Activated naive CD8-positive, alpha-beta T cell (primary cell): Measurements from ENCODE around the gene ELOVL3.
"Not testable (repeated sequence)": the region's sequence is repeated elsewhere in the genome, so short reads cannot be mapped to it uniquely, and the experiment has no call there.

Experiments used
- H3K27ac Mint-ChIP-seq: one replicate; pipeline ENCODE4 v1.8.0; 2021; ENCODE audit warnings: mixed read lengths
- H3K27me3 Mint-ChIP-seq: one replicate; pipeline ENCODE4 v1.8.0; 2021; ENCODE audit warnings: mixed read lengths
- H3K36me3 Mint-ChIP-seq: one replicate; pipeline ENCODE4 v1.8.0; 2021; ENCODE audit warnings: mixed read lengths
- H3K4me1 Mint-ChIP-seq: one replicate; pipeline ENCODE4 v1.8.0; 2021; ENCODE audit warnings: low read depth, mixed read lengths
- H3K4me3 Mint-ChIP-seq: one replicate; pipeline ENCODE4 v1.8.0; 2021; ENCODE audit warnings: mild to moderate bottlenecking, mixed read lengths
- H3K9me3 Mint-ChIP-seq: one replicate; pipeline ENCODE4 v1.8.0; 2021; ENCODE audit warnings: low read depth, mixed read lengths

Gene ELOVL3

GRCh38 chr10:102235598-102235920 is 9.5 kb downstream of the ELOVL3 start:
- Mint-ChIP-seq H3K36me3 (no peaks in the 10 kb centered on the region), H3K27ac (no peak overlapping the region), H3K27me3 (peaks cover 22% of the 10 kb centered on the region), H3K9me3 (no peaks in the 10 kb centered on the region), H3K4me1 (peaks cover 4% of the 10 kb centered on the region), H3K4me3 (no peak overlapping the region)

GRCh38 chr10:102236006-102236405 is 9.9 kb downstream of the ELOVL3 start:
- Mint-ChIP-seq H3K36me3 (no peaks in the 10 kb centered on the region), H3K27ac (no peak overlapping the region), H3K4me1 (peaks cover 5% of the 10 kb centered on the region), H3K9me3 (no peaks in the 10 kb centered on the region), H3K4me3 (no peak overlapping the region), H3K27me3 (peaks cover 22% of the 10 kb centered on the region)

- peaks cover 13% of the 10 kb centered on the region for H3K4me1 Mint-ChIP-seq
- H3K36me3 Mint-ChIP-seq, result no peaks in the 10 kb centered on the region
- H3K27ac Mint-ChIP-seq, result no peak overlapping the region
- H3K27me3 Mint-ChIP-seq, result peaks cover 24% of the 10 kb centered on the region
- H3K4me3 Mint-ChIP-seq, result no peak overlapping the region
- H3K9me3 Mint-ChIP-seq, result no peaks in the 10 kb centered on the region
Observed at GRCh38 chr10:102237711-102238252, 11.7 kb downstream of the ELOVL3 start.

- H3K36me3 Mint-ChIP-seq, result no peaks in the 10 kb centered on the region
- peaks cover 20% of the 10 kb centered on the region for H3K27me3 Mint-ChIP-seq
- H3K4me1 Mint-ChIP-seq, result peaks cover 22% of the 10 kb centered on the region
- H3K27ac Mint-ChIP-seq, result no peak overlapping the region
- no peaks in the 10 kb centered on the region for H3K9me3 Mint-ChIP-seq
- peak overlapping the region; percentile 58 for H3K4me3 Mint-ChIP-seq
Observed at GRCh38 chr10:102240467-102241031, 14.4 kb downstream of the ELOVL3 start.

- H3K4me1 Mint-ChIP-seq, result peaks cover 22% of the 10 kb centered on the region
- peak overlapping the region; percentile 58 for H3K4me3 Mint-ChIP-seq
- H3K27me3 Mint-ChIP-seq, result peaks cover 16% of the 10 kb centered on the region
- H3K9me3 Mint-ChIP-seq, result no peaks in the 10 kb centered on the region
- no peak overlapping the region for H3K27ac Mint-ChIP-seq
- H3K36me3 Mint-ChIP-seq, result no peaks in the 10 kb centered on the region
Observed at GRCh38 chr10:102241032-102241443, 14.9 kb downstream of the ELOVL3 start.

- H3K27me3 Mint-ChIP-seq, result peaks cover 16% of the 10 kb centered on the region
- peaks cover 28% of the 10 kb centered on the region for H3K4me1 Mint-ChIP-seq
- no peaks in the 10 kb centered on the region for H3K36me3 Mint-ChIP-seq
- H3K9me3 Mint-ChIP-seq, result no peaks in the 10 kb centered on the region
- H3K4me3 Mint-ChIP-seq, result peak within 1 kb of the TSS; percentile 90
- H3K27ac Mint-ChIP-seq, result no peak within 1 kb of the TSS
Observed at GRCh38 chr10:102241444-102242117, 15.5 kb downstream of the ELOVL3 start, which contains the start of gene PITX3. PITX3 (minus strand) TSS chr10:102241512; CDS start chr10:102232080, 9,432 bp downstream.

GRCh38 chr10:102242118-102242485 is 16.0 kb downstream of the ELOVL3 start:
- Mint-ChIP-seq H3K4me3 (peak overlapping the region; percentile 90), H3K27ac (no peak overlapping the region), H3K9me3 (no peaks in the 10 kb centered on the region), H3K27me3 (peaks cover 13% of the 10 kb centered on the region), H3K36me3 (no peaks in the 10 kb centered on the region), H3K4me1 (peaks cover 33% of the 10 kb centered on the region)

GRCh38 chr10:102243309-102243708 is 17.2 kb downstream of the ELOVL3 start:
- Mint-ChIP-seq H3K4me1 (peaks cover 45% of the 10 kb centered on the region), H3K27ac (no peak overlapping the region), H3K27me3 (peaks cover 13% of the 10 kb centered on the region), H3K9me3 (no peaks in the 10 kb centered on the region), H3K4me3 (peak overlapping the region; percentile 51), H3K36me3 (peaks cover 4% of the 10 kb centered on the region)

- peak within 1 kb of the TSS; percentile 96 for H3K4me3 Mint-ChIP-seq
- peaks cover 11% of the 10 kb centered on the region for H3K27me3 Mint-ChIP-seq
- H3K4me1 Mint-ChIP-seq, result peaks cover 56% of the 10 kb centered on the region
- peaks cover 6% of the 10 kb centered on the region for H3K36me3 Mint-ChIP-seq
- H3K27ac Mint-ChIP-seq, result peak within 1 kb of the TSS; percentile 85
- H3K9me3 Mint-ChIP-seq, result no peaks in the 10 kb centered on the region
Observed at GRCh38 chr10:102245082-102245931, 19.2 kb downstream of the ELOVL3 start, which contains the start of gene GBF1. GBF1 (plus strand) TSS chr10:102245532; CDS start chr10:102258939, 13,407 bp downstream.

GRCh38 chr10:102245932-102246251 is 19.8 kb downstream of the ELOVL3 start:
- Mint-ChIP-seq H3K27me3 (peaks cover 9% of the 10 kb centered on the region), H3K9me3 (no peaks in the 10 kb centered on the region), H3K4me3 (peak overlapping the region; percentile 96), H3K36me3 (peaks cover 6% of the 10 kb centered on the region), H3K4me1 (peaks cover 55% of the 10 kb centered on the region), H3K27ac (peak overlapping the region; percentile 56)

- Mint-ChIP-seq H3K27me3 (peaks cover 9% of the 10 kb centered on the region), H3K36me3 (peaks cover 6% of the 10 kb centered on the region), H3K4me1 (peaks cover 53% of the 10 kb centered on the region), H3K9me3 (no peaks in the 10 kb centered on the region), H3K4me3 (peak overlapping the region; percentile 96), H3K27ac (peak overlapping the region; percentile 56)
Observed at GRCh38 chr10:102246261-102246660, 20.2 kb downstream of the ELOVL3 start.

GRCh38 chr10:102247734-102248133 is 21.6 kb downstream of the ELOVL3 start:
- Mint-ChIP-seq H3K27ac (no peak overlapping the region), H3K4me3 (peak overlapping the region; percentile 96)

GRCh38 chr10:102252508-102252907 is 26.4 kb downstream of the ELOVL3 start:
- H3K36me3 Mint-ChIP-seq, H3K4me3 Mint-ChIP-seq, H3K27me3 Mint-ChIP-seq, H3K27ac Mint-ChIP-seq, H3K9me3 Mint-ChIP-seq: not testable (repeated sequence)
- peaks cover 44% of the 10 kb centered on the region for H3K4me1 Mint-ChIP-seq

More at GRCh38 chr10:102247734-102248133, 21.6 kb downstream of the ELOVL3 start:
- peaks cover 50% of the 10 kb centered on the region for H3K4me1 Mint-ChIP-seq
- peaks cover 6% of the 10 kb centered on the region for H3K36me3 Mint-ChIP-seq
- peaks cover 4% of the 10 kb centered on the region for H3K27me3 Mint-ChIP-seq
- H3K9me3 Mint-ChIP-seq, result no peaks in the 10 kb centered on the region

- Mint-ChIP-seq H3K4me1 (peaks cover 28% of the 10 kb centered on the region), H3K36me3 (no peaks in the 10 kb centered on the region), H3K27me3 (no peaks in the 10 kb centered on the region), H3K4me3 (no peak overlapping the region), H3K27ac (no peak overlapping the region), H3K9me3 (no peaks in the 10 kb centered on the region)
Observed at GRCh38 chr10:102254426-102254825, 28.3 kb downstream of the ELOVL3 start.

GRCh38 chr10:102255404-102255803 is 29.3 kb downstream of the ELOVL3 start:
- Mint-ChIP-seq H3K36me3 (no peaks in the 10 kb centered on the region), H3K4me1 (peaks cover 24% of the 10 kb centered on the region), H3K4me3 (no peak overlapping the region), H3K27ac (no peak overlapping the region), H3K9me3 (no peaks in the 10 kb centered on the region), H3K27me3 (no peaks in the 10 kb centered on the region)
